Measurements from ENCODE around the gene RIC8A. TPM values are rescaled to one million over a fixed set of nuclear protein-coding genes. Genes with fewer than 3 reads are reported as not detected.
A peak's percentile ranks its signal among the peaks of the same experiment; 100 is the strongest.

RIC8A gene
- total and polyA plus RNA-seq, 7 experiments from 2014 or later = 74.4 to 119 (median 92.0) TPM

GRCh38 chr11:221998-222789, 14.7 kb downstream of the RIC8A start:
- Mint-ChIP-seq H3K36me3 (peaks cover 0 to 30% (median 16%) of the 10 kb centered on the region in 5 donors), H3K27ac (peak overlapping the region in 3 of 9 donors; percentile 19 to 25 (median 21)), H3K27me3 (no peaks in the 10 kb centered on the region), H3K4me1 (peaks cover 0 to 22% (median 8%) of the 10 kb centered on the region in 7 donors), H3K9me3 (no peaks in the 10 kb centered on the region), H3K4me3 (no peak overlapping the region)
- Histone ChIP-seq H3K9me3 (ENCODE audit: control insufficient read depth in 2 of 3, low read length in 3 of 3) (no peaks in the 10 kb centered on the region), H3K4me3 (ENCODE audit: low read length) (no peak overlapping the region), H3K36me3 (ENCODE audit: control insufficient read depth in 2 of 3, insufficient read depth in 3 of 3, low read length in 3 of 3) (peaks cover 0 to 15% (median 3%) of the 10 kb centered on the region in 3 experiments), H3K4me1 (ENCODE audit: control insufficient read depth in 2 of 2, insufficient read depth in 2 of 2, low read length in 2 of 2) (no peaks in the 10 kb centered on the region), H3K27ac (ENCODE audit: low read depth, low read length) (no peak overlapping the region), H3K27me3 (ENCODE audit: control insufficient read depth in 2 of 2, insufficient read depth in 2 of 2, low read length in 2 of 2) (no peaks in the 10 kb centered on the region)
- ATAC-seq (no peak), DNase-seq (no peak)
- ChIA-PET CTCF (no interaction called here), POLR2A (interaction anchor here (1.3 to 1.4 kb wide), 2 partner anchors 10 to 15 kb away, joined by 3 read pairs; partner anchors contain the start of gene PSMD13)
- intact Hi-C loops (cut with micrococcal nuclease) = no loop called here

GRCh38 chr11:223026-223789, 15.7 kb downstream of the RIC8A start:
- Mint-ChIP-seq H3K27ac (peak overlapping the region in 3 of 9 donors; percentile 21 to 60 (median 25)), H3K27me3 (no peaks in the 10 kb centered on the region), H3K9me3 (no peaks in the 10 kb centered on the region), H3K36me3 (peaks cover 1 to 32% (median 16%) of the 10 kb centered on the region in 5 donors), H3K4me1 (peaks cover 5 to 27% (median 8%) of the 10 kb centered on the region in 7 donors), H3K4me3 (no peak overlapping the region)
- Histone ChIP-seq H3K27ac (ENCODE audit: low read depth, low read length) (no peak overlapping the region), H3K27me3 (ENCODE audit: control insufficient read depth in 2 of 2, insufficient read depth in 2 of 2, low read length in 2 of 2) (no peaks in the 10 kb centered on the region), H3K4me3 (ENCODE audit: low read length) (no peak overlapping the region), H3K36me3 (ENCODE audit: control insufficient read depth in 2 of 3, insufficient read depth in 3 of 3, low read length in 3 of 3) (peaks cover 0 to 15% (median 3%) of the 10 kb centered on the region in 3 experiments), H3K4me1 (ENCODE audit: control insufficient read depth in 2 of 2, insufficient read depth in 2 of 2, low read length in 2 of 2) (no peaks in the 10 kb centered on the region), H3K9me3 (ENCODE audit: control insufficient read depth in 2 of 3, low read length in 3 of 3) (no peaks in the 10 kb centered on the region)
- intact Hi-C loops (cut with micrococcal nuclease) = no loop called here
- CTCF ChIA-PET = no interaction called here
- ATAC-seq (no peak), DNase-seq (no peak)
- POLR2A ChIA-PET = interaction anchor here (1.9 kb wide), 1 partner anchor 16 kb away, joined by 7 read pairs; the partner anchor contains the start of genes BET1L and RIC8A

DNA sequence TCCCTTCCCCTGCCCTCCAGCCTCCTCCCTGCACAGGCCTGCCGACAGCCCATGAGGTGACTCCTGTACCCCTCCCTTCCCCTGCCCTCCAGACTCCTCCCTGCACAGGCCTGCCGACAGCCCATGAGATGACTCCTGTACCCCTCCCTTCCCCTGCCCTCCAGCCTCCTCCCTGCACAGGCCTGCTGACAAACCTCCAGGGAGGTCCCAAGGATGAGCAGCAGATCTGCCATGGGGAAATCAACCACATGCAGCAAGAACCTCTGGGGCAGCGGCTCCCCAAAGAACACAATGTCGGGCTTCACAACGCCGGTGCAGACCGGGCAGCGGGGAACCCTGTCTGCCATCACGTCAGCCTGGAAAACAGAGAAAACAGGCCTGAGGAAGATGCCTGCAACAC, 16.4 kb downstream of the RIC8A start:
- H3K27ac Mint-ChIP-seq = no peak overlapping the region
- ChIA-PET CTCF (no interaction called here), POLR2A (interaction anchor here (1.9 kb wide), 1 partner anchor 17 kb away, joined by 7 read pairs; the partner anchor contains the start of genes BET1L and RIC8A)
- H3K9me3 Mint-ChIP-seq = no peaks in the 10 kb centered on the region
- peaks cover 5 to 34% (median 12%) of the 10 kb centered on the region in 7 donors for H3K4me1 Mint-ChIP-seq
- H3K27me3 Mint-ChIP-seq = no peaks in the 10 kb centered on the region
- H3K36me3 Mint-ChIP-seq = peaks cover 3 to 34% (median 20%) of the 10 kb centered on the region in 5 donors
- no peaks in the 10 kb centered on the region for H3K4me1 ChIP-seq (ENCODE audit: control insufficient read depth in 2 of 2, insufficient read depth in 2 of 2, low read length in 2 of 2)
- H3K27me3 ChIP-seq (ENCODE audit: control insufficient read depth in 2 of 2, insufficient read depth in 2 of 2, low read length in 2 of 2) = no peaks in the 10 kb centered on the region
- H3K36me3 ChIP-seq (ENCODE audit: control insufficient read depth in 2 of 3, insufficient read depth in 3 of 3, low read length in 3 of 3) = peaks cover 0 to 22% (median under 1%) of the 10 kb centered on the region in 3 experiments
- no peaks in the 10 kb centered on the region for H3K9me3 ChIP-seq (ENCODE audit: control insufficient read depth in 2 of 3, low read length in 3 of 3)
- H3K4me3 ChIP-seq (ENCODE audit: low read length) = no peak overlapping the region
- H3K4me3 Mint-ChIP-seq = no peak overlapping the region
- DNase-seq (no peak), ATAC-seq (no peak)
- intact Hi-C loops (cut with micrococcal nuclease) = no loop called here
- H3K27ac ChIP-seq (ENCODE audit: low read depth, low read length) = no peak overlapping the region

GRCh38 chr11:224424-224823, 16.9 kb downstream of the RIC8A start:
- DNase-seq = no peak
- Mint-ChIP-seq H3K4me1 (peaks cover 5 to 31% (median 13%) of the 10 kb centered on the region in 7 donors), H3K4me3 (no peak overlapping the region), H3K36me3 (peaks cover 3 to 31% (median 20%) of the 10 kb centered on the region in 5 donors), H3K27me3 (no peaks in the 10 kb centered on the region), H3K9me3 (no peaks in the 10 kb centered on the region), H3K27ac (no peak overlapping the region)
- ATAC-seq = no peak
- ChIA-PET POLR2A (interaction anchor here (1.9 kb wide), 1 partner anchor 17 kb away, joined by 7 read pairs; the partner anchor contains the start of genes BET1L and RIC8A), CTCF (no interaction called here)
- intact Hi-C loops (cut with micrococcal nuclease) = no loop called here
- H3K27ac ChIP-seq (ENCODE audit: low read depth, low read length) = no peak overlapping the region
- H3K36me3 ChIP-seq (ENCODE audit: control insufficient read depth in 2 of 3, insufficient read depth in 3 of 3, low read length in 3 of 3) = peaks cover 0 to 23% (median 0%) of the 10 kb centered on the region in 3 experiments
- no peak overlapping the region for H3K4me3 ChIP-seq (ENCODE audit: low read length)
- H3K4me1 ChIP-seq (ENCODE audit: control insufficient read depth in 2 of 2, insufficient read depth in 2 of 2, low read length in 2 of 2) = no peaks in the 10 kb centered on the region
- no peaks in the 10 kb centered on the region for H3K9me3 ChIP-seq (ENCODE audit: control insufficient read depth in 2 of 3, low read length in 3 of 3)
- H3K27me3 ChIP-seq (ENCODE audit: control insufficient read depth in 2 of 2, insufficient read depth in 2 of 2, low read length in 2 of 2) = no peaks in the 10 kb centered on the region

DNA sequence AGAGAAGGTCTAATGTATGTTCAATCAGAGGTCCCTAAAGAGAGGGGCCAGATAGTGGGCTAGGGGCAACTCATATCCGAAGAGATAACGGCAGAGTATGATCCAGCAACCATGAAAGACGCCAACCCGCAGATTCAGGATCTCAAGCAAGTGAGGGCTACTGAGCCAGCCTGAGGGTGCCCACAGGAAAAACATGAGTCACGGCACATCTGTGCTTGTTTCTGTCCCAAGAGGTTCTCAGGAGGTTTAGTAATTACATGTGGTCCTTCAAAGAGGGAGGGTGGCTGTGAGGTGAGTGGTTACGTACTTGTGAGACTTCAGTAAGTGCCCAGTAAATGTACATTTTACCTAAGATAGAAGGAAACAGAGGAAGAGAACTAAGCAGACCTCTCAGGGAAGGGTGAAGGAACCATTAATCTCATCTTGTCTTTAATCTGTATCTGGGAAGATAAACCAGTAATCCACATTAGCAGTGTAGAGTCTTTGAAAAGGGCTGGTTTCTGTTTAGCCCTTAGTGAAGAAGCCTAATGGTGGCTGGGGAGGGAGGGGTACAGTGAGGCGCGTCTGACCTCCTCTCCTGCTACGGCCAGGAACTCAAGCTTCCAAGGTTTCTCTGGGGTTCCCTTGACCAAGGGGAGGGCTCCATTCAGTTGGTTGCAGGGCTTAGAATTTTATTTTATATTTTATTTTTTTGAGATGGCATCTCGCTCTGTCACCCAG, 18.4 kb downstream of the RIC8A start:
- H3K4me3 Mint-ChIP-seq = no peak overlapping the region
- H3K9me3 Mint-ChIP-seq = no peaks in the 10 kb centered on the region
- Histone ChIP-seq H3K36me3 (ENCODE audit: control insufficient read depth in 2 of 3, insufficient read depth in 3 of 3, low read length in 3 of 3) (peaks cover 0 to 23% (median 0%) of the 10 kb centered on the region in 3 experiments), H3K4me3 (ENCODE audit: low read length) (no peak overlapping the region), H3K4me1 (ENCODE audit: control insufficient read depth in 2 of 2, insufficient read depth in 2 of 2, low read length in 2 of 2) (no peaks in the 10 kb centered on the region), H3K27ac (ENCODE audit: low read depth, low read length) (no peak overlapping the region), H3K9me3 (ENCODE audit: control insufficient read depth in 2 of 3, low read length in 3 of 3) (no peaks in the 10 kb centered on the region), H3K27me3 (ENCODE audit: control insufficient read depth in 2 of 2, insufficient read depth in 2 of 2, low read length in 2 of 2) (no peaks in the 10 kb centered on the region)
- ChIA-PET CTCF (no interaction called here), POLR2A (interaction anchor here (0.6 kb wide), 2 partner anchors 9 to 394 kb away, joined by 3 read pairs; no protein-coding TSS in a partner anchor)
- DNase-seq (no peak), ATAC-seq (no peak)
- peaks cover 3 to 34% (median 19%) of the 10 kb centered on the region in 5 donors for H3K36me3 Mint-ChIP-seq
- H3K4me1 Mint-ChIP-seq = peaks cover 5 to 29% (median 15%) of the 10 kb centered on the region in 7 donors
- intact Hi-C loops (cut with micrococcal nuclease) = no loop called here
- H3K27me3 Mint-ChIP-seq = no peaks in the 10 kb centered on the region
- H3K27ac Mint-ChIP-seq = peak overlapping the region in 1 of 9 donors; percentile 48

DNA sequence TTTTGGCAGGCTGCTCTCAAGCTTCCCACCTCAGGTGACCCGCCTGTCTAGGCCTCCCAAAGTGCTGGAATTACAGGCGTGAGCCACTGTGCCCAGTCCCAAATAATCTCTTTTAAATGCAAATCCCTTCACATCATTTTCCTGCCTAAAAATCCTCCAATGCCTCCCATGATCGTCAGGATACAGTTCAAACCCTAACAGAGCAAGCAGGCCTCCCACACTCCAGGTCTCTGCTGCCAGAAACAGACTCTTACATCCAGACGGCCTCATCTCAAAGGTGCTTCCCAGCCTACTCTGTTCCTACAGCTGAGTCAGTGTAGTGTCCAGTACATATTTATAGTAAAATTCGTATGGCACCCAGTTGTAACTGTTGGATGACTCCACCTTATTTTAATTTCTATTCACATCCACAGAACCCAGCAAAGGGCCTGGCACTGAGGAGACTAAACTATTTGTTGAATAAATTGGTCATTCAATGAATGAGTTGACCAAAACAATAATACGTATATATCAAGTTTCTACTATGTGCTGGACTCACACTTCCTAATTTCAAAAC, 20.4 kb downstream of the RIC8A start:
- no peak overlapping the region for H3K27ac ChIP-seq (ENCODE audit: low read depth, low read length)
- H3K4me1 ChIP-seq (ENCODE audit: control insufficient read depth in 2 of 2, insufficient read depth in 2 of 2, low read length in 2 of 2) = no peaks in the 10 kb centered on the region
- no peaks in the 10 kb centered on the region for H3K9me3 ChIP-seq (ENCODE audit: control insufficient read depth in 2 of 3, low read length in 3 of 3)
- POLR2A ChIA-PET = interaction anchor here (2.4 kb wide), 1 partner anchor 19 kb away, joined by 19 read pairs; the partner anchor contains the start of genes BET1L and RIC8A
- H3K36me3 Mint-ChIP-seq = peaks cover 3 to 31% (median 14%) of the 10 kb centered on the region in 5 donors
- no peaks in the 10 kb centered on the region for H3K27me3 ChIP-seq (ENCODE audit: control insufficient read depth in 2 of 2, insufficient read depth in 2 of 2, low read length in 2 of 2)
- ATAC-seq (no peak), DNase-seq (no peak)
- H3K9me3 Mint-ChIP-seq = no peaks in the 10 kb centered on the region
- no peaks in the 10 kb centered on the region for H3K27me3 Mint-ChIP-seq
- peaks cover 0 to 20% (median 0%) of the 10 kb centered on the region in 3 experiments for H3K36me3 ChIP-seq (ENCODE audit: control insufficient read depth in 2 of 3, insufficient read depth in 3 of 3, low read length in 3 of 3)
- peak overlapping the region in 1 of 9 donors; percentile 36 for H3K27ac Mint-ChIP-seq
- peaks cover 5 to 22% (median 18%) of the 10 kb centered on the region in 7 donors for H3K4me1 Mint-ChIP-seq
- intact Hi-C loops (cut with micrococcal nuclease) = no loop called here
- no peak overlapping the region for H3K4me3 Mint-ChIP-seq
- H3K4me3 ChIP-seq (ENCODE audit: low read length) = no peak overlapping the region
- CTCF ChIA-PET = interaction anchor here (1.6 kb wide), 1 partner anchor 28 kb away, joined by 3 read pairs; no protein-coding TSS in a partner anchor

Data from naive thymus-derived CD4-positive, alpha-beta T cell (primary cell).